GM12878 (cell line): ENCODE results near the gene TIMP2. TPM values are rescaled to one million over a fixed set of nuclear protein-coding genes. Genes with fewer than 3 reads are reported as not detected.

Experiments used
- ATAC-seq: fragments of 200-7000 bp; cut with Tn5 transposase; 3 replicates; pipeline ENCODE4 v1.9.1; 2020; ENCODE audit warnings: mild to moderate bottlenecking, moderate library complexity
- BruUV-seq: library from RNA; stranded (reverse); fragments of 400-500 nt; replicated peaks from 2 replicates; lab custom pipeline; 2021; lab: Mats Ljungman, UMichigan
- CTCF ChIA-PET: fragments of 300-600 bp; sonication (Branson Sonifier 250); formaldehyde crosslinking; extraction: SDS; loops from one replicate; lab custom pipeline; 2021; ENCODE audit warnings: inconsistent platforms; lab: Yijun Ruan, JAX
- POLR2A ChIA-PET: fragments of 350-600 bp; formaldehyde crosslinking; extraction: SDS; loops from one replicate; lab custom pipeline; 2021; ENCODE audit warnings: inconsistent platforms; lab: Charles Lee
- RAD21 ChIA-PET: fragments of 300-600 bp; sonication (Branson Sonifier 250); formaldehyde crosslinking; loops from one replicate; lab custom pipeline; 2023; ENCODE audit warnings: antibody characterized with exemption; ENCODE audit not compliant: unreplicated experiment; lab: Charles Lee
- SMC1A ChIA-PET: fragments of 300-600 bp; sonication (Branson Sonifier 250); formaldehyde crosslinking; loops from one replicate; lab custom pipeline; 2023; ENCODE audit not compliant: unreplicated experiment, uncharacterized antibody; lab: Charles Lee
- DNase-seq: peaks from one replicate; pipeline ENCODE4 v3.0.0-alpha.2; 2011; ENCODE audit warnings: low read depth, low spot score
- FAIRE-seq: peaks from 3 replicates; lab custom pipeline; 2011; peaks lifted over from hg19 to GRCh38; lab: Jason Lieb, UNC
- H2AFZ ChIP-seq: 2 replicates; pipeline ENCODE4 v1.6.0; 2011; ENCODE audit warnings: low read depth, low read length, control low read depth; ENCODE audit not compliant: control insufficient read depth
- H3K27ac ChIP-seq: 2 replicates; pipeline ENCODE4 v1.5.1; 2011; ENCODE audit warnings: control low read depth; ENCODE audit not compliant: control insufficient read depth, insufficient read depth
- H3K27me3 ChIP-seq, 2 experiments: replicated peaks in 1 of 2; 2 replicates each; pipeline versions ENCODE4 v1.6.0 to v1.6.1; 2011; ENCODE audit warnings: low read length in 1 of 2; ENCODE audit not compliant: control insufficient read depth in 2 of 2, insufficient read depth in 2 of 2
- H3K36me3 ChIP-seq, 2 experiments: 2 replicates each; pipeline ENCODE4 v1.5.1; 2011; ENCODE audit warnings: low read length in 1 of 2; ENCODE audit not compliant: control insufficient read depth in 2 of 2, insufficient read depth in 2 of 2
- H3K4me1 ChIP-seq: 2 replicates; pipeline ENCODE4 v1.6.1; 2011; ENCODE audit warnings: mild to moderate bottlenecking, low read length, moderate library complexity, mixed read lengths; ENCODE audit not compliant: control insufficient read depth, insufficient read depth
- H3K4me2 ChIP-seq: 2 replicates; pipeline ENCODE4 v1.6.0; 2011; ENCODE audit warnings: control low read depth; ENCODE audit not compliant: control insufficient read depth, insufficient read depth
- H3K4me3 ChIP-seq: fragments of 200-600 bp; sonication (generic); 2 replicates; pipeline ENCODE4 v1.5.1; 2016
- H3K79me2 ChIP-seq: 2 replicates; pipeline ENCODE4 v1.6.0; 2011; ENCODE audit warnings: low read length; ENCODE audit not compliant: control insufficient read depth, insufficient read depth
- H3K9ac ChIP-seq: 2 replicates; pipeline ENCODE4 v1.8.0; 2011; ENCODE audit warnings: low read length, control low read depth, mixed read lengths; ENCODE audit not compliant: control insufficient read depth, insufficient read depth
- H3K9me3 ChIP-seq: replicated peaks from 3 replicates; pipeline ENCODE4 v1.5.1; 2011; ENCODE audit warnings: mild to moderate bottlenecking, low read length; ENCODE audit not compliant: control insufficient read depth, insufficient read depth
- H4K20me1 ChIP-seq: 2 replicates; pipeline ENCODE4 v1.6.0; 2011; ENCODE audit not compliant: control insufficient read depth, insufficient read depth
- BCLAF1 ChIP-seq: fragments of 450-650 bp; IDR thresholded peaks from 2 replicates; pipeline ENCODE4 v1.6.1; 2017; ENCODE audit warnings: antibody characterized with exemption, mild to moderate bottlenecking, moderate library complexity
- HDAC2 ChIP-seq: fragments of 200-600 bp; sonication (generic); IDR thresholded peaks from 2 replicates; pipeline ENCODE4 v1.6.1; 2017
- KLF5 ChIP-seq: fragments of 450-650 bp; IDR thresholded peaks from 2 replicates; pipeline ENCODE4 v1.6.1; 2014; ENCODE audit warnings: mild to moderate bottlenecking; ENCODE audit not compliant: partially characterized antibody
- MTA3 ChIP-seq: IDR thresholded peaks from 2 replicates; pipeline ENCODE4 v1.6.1; 2012; ENCODE audit warnings: low read length, inconsistent platforms, borderline replicate concordance
- NBN ChIP-seq: fragments of 450-650 bp; IDR thresholded peaks from 2 replicates; pipeline ENCODE4 v1.6.1; 2016
- PAX5 ChIP-seq: IDR thresholded peaks from 2 replicates; pipeline ENCODE4 v1.6.1; 2011; ENCODE audit warnings: low read depth, low read length, borderline replicate concordance
- RBBP5 ChIP-seq: fragments of 200-600 bp; sonication (generic); conservative IDR thresholded peaks from 2 replicates; pipeline ENCODE4 v1.6.1; 2016
- RELB ChIP-seq: fragments of 450-650 bp; IDR thresholded peaks from 2 replicates; pipeline ENCODE4 v1.6.1; 2017; ENCODE audit warnings: low read depth, mild to moderate bottlenecking, moderate library complexity
- SPI1 ChIP-seq: IDR thresholded peaks from 2 replicates; pipeline ENCODE4 v1.6.1; 2011; ENCODE audit warnings: low read depth, mild to moderate bottlenecking, low read length, moderate library complexity, borderline replicate concordance; ENCODE audit not compliant: insufficient read depth
- SRF ChIP-seq, 2 experiments: IDR thresholded peaks; 2 replicates each; pipeline ENCODE4 v1.6.1; 2011; ENCODE audit warnings: low read depth in 2 of 2, low read length in 2 of 2, mild to moderate bottlenecking in 1 of 2, moderate library complexity in 1 of 2
- WGBS: methylation state at CpG from one replicate; pipeline ENCODE4 v1.1.6; 2016; ENCODE audit warnings: low lambda C conversion rate; ENCODE audit not compliant: insufficient replicate concordance, insufficient coverage; ENCODE audit errors: missing lambda C conversion rate; 5-methylcytosine and 5-hydroxymethylcytosine counted together
- in situ Hi-C: fragments of 300-500 bp; cut with MboI; formaldehyde crosslinking; loops from 9 replicates; pipeline ENCODE4 v1.14.3; 2018; ENCODE audit warnings: mixed read lengths
- intact Hi-C: fragments of 100-400 bp; cut with micrococcal nuclease; formaldehyde crosslinking; loops from one replicate; pipeline ENCODE4 v1.14.2; 2022; ENCODE audit not compliant: unreplicated experiment
- polyA plus RNA-seq, 11 experiments: library from polyadenylated mRNA; depleted of rRNA in 4 of 11; unstranded in 6 of 11; stranded (reverse) in 5 of 11; fragments of >200 nt; fragmentation: Nextera tagmentation in 4 of 11; fragmentation: Illumina TruSeq in 1 of 11; extraction: Ambion mirVana in 4 of 11; extraction: Trizol in 1 of 11; gene quantifications; 1 replicate in 1 of 11; 2 replicates in 10 of 11; pipeline versions ENCODE4 v1.2.1 to v1.2.3, GENCODE V29; 2011 to 2016; ENCODE audit warnings: inconsistent platforms in 2 of 11, missing spikeins in 2 of 11, low read depth in 1 of 11
- total RNA-seq, 4 experiments: library from RNA; depleted of rRNA in 3 of 4; stranded (reverse); fragments of >200 nt in 3 of 4; fragmentation: Illumina TruSeq in 1 of 4; extraction: Trizol in 1 of 4; gene quantifications; 2 replicates each; pipeline versions ENCODE4 v1.2.1 to v1.2.3, GENCODE V29; 2013 to 2021

The TIMP2 gene
- total and polyA plus RNA-seq, 10 of the 15 experiments (the other 5 are each of a cell fraction or from before 2014, with no cell fraction given) = 0.03 to 0.41 (median 0.04) TPM; not detected in 7

GRCh38 chr17:78969865-78970264 is 44.7 kb upstream of the TIMP2 start:
- no peak overlapping the region for H3K4me3 ChIP-seq
- DNase-seq (no peak), FAIRE-seq (no peak), ATAC-seq (no peak)
- no peaks in the 10 kb centered on the region; the same call in 1 of the 2 replicates for H4K20me1 ChIP-seq
- 3% methylated on average over 9 of the region's 9 CpGs for WGBS
- no peak overlapping the region for H3K9ac ChIP-seq
- no peak overlapping the region for H2AFZ ChIP-seq
- no peak for TF ChIP-seq MTA3
- TF ChIP-seq RBBP5 = no peak
- no peak for TF ChIP-seq RELB
- no peak for TF ChIP-seq PAX5
- no peaks in the 10 kb centered on the region for H3K27me3 ChIP-seq
- H3K79me2 ChIP-seq = no peaks in the 10 kb centered on the region
- H3K27ac ChIP-seq = no peak overlapping the region
- no peaks in the 10 kb centered on the region for H3K36me3 ChIP-seq
- no peaks in the 10 kb centered on the region for H3K9me3 ChIP-seq
- BruUV-seq = no TSS peak
- H3K4me1 ChIP-seq = peaks cover 6% of the 10 kb centered on the region
- SMC1A ChIA-PET = no interaction called here
- RAD21 ChIA-PET = interaction anchor here (0.6 kb wide), 1 partner anchor 48 kb away, joined by 3 read pairs; no protein-coding TSS in a partner anchor
- intact Hi-C loops (no loop called here), in situ Hi-C loops (loop anchor here (5.0 kb wide), 1 partner anchor 108 kb away; no protein-coding TSS in a partner anchor)
- no peak overlapping the region for H3K4me2 ChIP-seq
- POLR2A ChIA-PET = no interaction called here
- CTCF ChIA-PET = interaction anchor here (1.1 to 1.4 kb wide), 2 partner anchors 22 to 99 kb away, joined by 3 read pairs; no protein-coding TSS in a partner anchor

GRCh38 chr17:78967782-78968362 is 42.7 kb upstream of the TIMP2 start:
- CTCF ChIA-PET = interaction anchor here (0.7 to 4.3 kb wide), 2 partner anchors 90 to 102 kb away, joined by 3 to 24 read pairs; no protein-coding TSS in a partner anchor
- Histone ChIP-seq H3K4me3 (no peak overlapping the region), H3K27ac (no peak overlapping the region), H3K79me2 (no peaks in the 10 kb centered on the region), H3K9ac (no peak overlapping the region), H3K36me3 (no peaks in the 10 kb centered on the region), H2AFZ (no peak overlapping the region), H3K9me3 (no peaks in the 10 kb centered on the region), H3K27me3 (no peaks in the 10 kb centered on the region), H3K4me2 (no peak overlapping the region), H4K20me1 (no peaks in the 10 kb centered on the region; the same call in 1 of the 2 replicates), H3K4me1 (peaks cover 6% of the 10 kb centered on the region)
- POLR2A ChIA-PET = no interaction called here
- FAIRE-seq (no peak), ATAC-seq (no peak), DNase-seq (no peak)
- WGBS = 44% methylated on average over 21 of the region's 21 CpGs
- intact Hi-C loops (no loop called here), in situ Hi-C loops (loop anchor here (5.0 kb wide), 1 partner anchor 106 kb away; no protein-coding TSS in a partner anchor)
- SMC1A ChIA-PET = interaction anchor here (0.7 kb wide), 1 partner anchor 47 kb away, joined by 3 read pairs; no protein-coding TSS in a partner anchor
- no TSS peak for BruUV-seq
- RAD21 ChIA-PET = no interaction called here
- TF ChIP-seq NBN = no peak
- TF ChIP-seq KLF5 = no peak
- no peak for TF ChIP-seq HDAC2
- no peak for TF ChIP-seq SRF (IDR thresholded peaks at IDR 0.05; ENCODE audit: low read depth in 2 of 2, low read length in 2 of 2)
- no peak for TF ChIP-seq RELB
- TF ChIP-seq SPI1 = no peak
- TF ChIP-seq BCLAF1 = no peak
